Skeletal muscle tissue (tissue), 4 donors: ENCODE data around the gene VIT. TPM values are rescaled to one million over a fixed set of nuclear protein-coding genes. Genes with fewer than 3 reads are reported as not detected.

ENCODE experiments used
- H3K27ac ChIP-seq: one replicate; pipeline ENCODE4 v1.7.0; 2013; ENCODE audit warnings: mild to moderate bottlenecking, low read depth, low read length, inconsistent platforms
- H3K27me3 ChIP-seq, 3 donors: one replicate each; pipeline ENCODE4 v1.7.0; 2013; ENCODE audit warnings: low read length in 3 of 3; ENCODE audit not compliant: control insufficient read depth in 3 of 3, insufficient read depth in 3 of 3
- H3K36me3 ChIP-seq, 3 donors: one replicate each; pipeline ENCODE4 v1.7.0; 2013; ENCODE audit warnings: low read length in 3 of 3; ENCODE audit not compliant: control insufficient read depth in 3 of 3, insufficient read depth in 3 of 3
- H3K4me1 ChIP-seq, 3 donors: one replicate each; pipeline ENCODE4 v1.7.0; 2013; ENCODE audit warnings: low read length in 3 of 3, mild to moderate bottlenecking in 3 of 3; ENCODE audit not compliant: control insufficient read depth in 3 of 3, insufficient read depth in 3 of 3
- H3K4me3 ChIP-seq, 3 donors: one replicate each; pipeline ENCODE4 v1.7.0; 2013; ENCODE audit warnings: low read length in 3 of 3
- H3K9ac ChIP-seq, 3 donors: one replicate each; pipeline ENCODE4 v1.7.0; 2013; ENCODE audit warnings: low read length in 3 of 3, mild to moderate bottlenecking in 3 of 3, moderate library complexity in 2 of 3, low read depth in 1 of 3
- H3K9me3 ChIP-seq, 3 donors: one replicate each; pipeline ENCODE4 v1.7.0; 2013; ENCODE audit warnings: low read length in 3 of 3; ENCODE audit not compliant: control insufficient read depth in 3 of 3
- total RNA-seq: library from RNA; depleted of rRNA; stranded (reverse); fragments of >200 nt; gene quantifications from one replicate; pipeline ENCODE4 v1.2.3, GENCODE V29; 2014
- donor health status: Osteomylitis.

The VIT gene
- total RNA-seq, 1 donor from 2014 or later = 6.8 TPM

DNA sequence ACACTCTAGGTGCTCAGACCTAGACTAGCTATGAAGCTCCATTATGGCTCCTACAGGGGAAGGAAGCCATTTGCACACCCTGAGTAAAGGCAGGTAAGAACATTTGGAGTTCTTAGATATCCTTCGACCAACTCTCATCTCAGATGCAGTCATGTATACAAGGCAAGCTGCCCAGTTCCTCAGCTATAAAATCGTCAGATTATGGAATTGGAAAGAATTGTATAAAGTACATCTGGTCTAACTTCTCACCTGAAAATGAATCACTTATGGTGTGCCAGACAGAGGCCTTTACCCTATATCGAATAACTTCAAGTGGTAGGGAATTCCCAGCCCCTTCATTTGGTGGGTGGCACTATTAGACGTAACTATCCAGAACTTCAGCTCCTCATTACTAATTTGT lies 79.3 kb downstream of the VIT start:
- Histone ChIP-seq H3K36me3 (no peaks in the 10 kb centered on the region), H3K4me1 (peaks cover 0 to 3% (median 0%) of the 10 kb centered on the region in 3 donors), H3K4me3 (no peak overlapping the region), H3K9ac (no peak overlapping the region), H3K27me3 (peaks cover 0 to 2% (median 0%) of the 10 kb centered on the region in 3 donors), H3K9me3 (no peaks in the 10 kb centered on the region), H3K27ac (no peak overlapping the region)

DNA sequence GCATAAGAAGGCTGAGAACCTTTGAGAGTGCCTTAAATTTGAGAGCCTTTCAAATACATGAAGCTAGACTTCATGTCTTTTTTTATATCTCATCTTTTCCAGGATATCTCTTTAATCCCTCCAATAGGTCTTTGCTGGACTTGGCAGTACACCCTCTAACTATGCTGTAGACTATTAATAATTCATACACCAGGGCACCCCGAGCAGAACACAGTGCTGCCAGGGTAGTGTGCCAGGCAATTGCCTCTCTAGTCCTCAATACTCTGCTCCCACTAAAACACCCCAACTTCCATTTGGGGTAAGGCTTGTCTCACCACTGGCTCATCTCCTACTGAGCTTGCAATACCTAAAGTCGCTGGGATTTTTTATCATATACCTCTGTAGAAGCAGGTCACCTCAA lies 80.8 kb downstream of the VIT start:
- Histone ChIP-seq H3K9ac (no peak overlapping the region), H3K9me3 (no peaks in the 10 kb centered on the region), H3K4me1 (peaks cover 0 to 3% (median 0%) of the 10 kb centered on the region in 3 donors)

DNA sequence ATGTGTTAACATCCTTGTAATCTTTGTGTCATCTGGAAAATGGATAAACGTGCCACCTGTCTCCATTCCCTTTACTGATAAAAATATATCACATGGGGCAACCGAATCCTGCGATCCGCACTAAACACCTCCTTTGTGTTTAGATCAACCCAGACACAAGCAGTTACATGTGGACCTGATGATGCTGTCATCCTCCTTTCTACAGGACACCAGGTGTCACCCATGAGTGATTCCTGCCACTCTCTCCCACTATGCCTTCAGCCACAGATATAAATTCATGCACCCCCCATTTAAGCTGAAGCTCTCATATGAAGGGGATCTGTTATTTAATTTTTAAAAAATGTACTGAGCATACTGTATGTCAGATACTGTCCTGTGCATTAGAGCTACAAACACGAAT lies 81.3 kb downstream of the VIT start:
- no peaks in the 10 kb centered on the region for H3K36me3 ChIP-seq
- no peak overlapping the region for H3K9ac ChIP-seq
- no peak overlapping the region for H3K4me3 ChIP-seq
- H3K4me1 ChIP-seq = peaks cover 0 to 7% (median 0%) of the 10 kb centered on the region in 3 donors
- H3K27me3 ChIP-seq = peaks cover 0 to 2% (median 0%) of the 10 kb centered on the region in 3 donors
- H3K9me3 ChIP-seq = no peaks in the 10 kb centered on the region
- no peak overlapping the region for H3K27ac ChIP-seq

More for the DNA sequence above, 80.8 kb downstream of the VIT start:
- H3K4me3 ChIP-seq = no peak overlapping the region
- H3K27ac ChIP-seq = no peak overlapping the region
- no peaks in the 10 kb centered on the region for H3K36me3 ChIP-seq
- peaks cover 0 to 2% (median 0%) of the 10 kb centered on the region in 3 donors for H3K27me3 ChIP-seq

GRCh38 chr2:36779462-36779861 lies 83.0 kb downstream of the VIT start:
- Histone ChIP-seq H3K36me3 (no peaks in the 10 kb centered on the region), H3K27ac (no peak overlapping the region), H3K9ac (no peak overlapping the region), H3K4me1 (peaks cover 0 to 7% (median 0%) of the 10 kb centered on the region in 3 donors), H3K9me3 (no peaks in the 10 kb centered on the region), H3K27me3 (peaks cover 0 to 2% (median 0%) of the 10 kb centered on the region in 3 donors), H3K4me3 (no peak overlapping the region)

- H3K4me1 ChIP-seq = peaks cover 0 to 7% (median 0%) of the 10 kb centered on the region in 3 donors
- H3K27ac ChIP-seq = no peak overlapping the region
- H3K36me3 ChIP-seq = no peaks in the 10 kb centered on the region
- no peak overlapping the region for H3K4me3 ChIP-seq
- no peaks in the 10 kb centered on the region for H3K9me3 ChIP-seq
- peaks cover 0 to 2% (median 0%) of the 10 kb centered on the region in 3 donors for H3K27me3 ChIP-seq
- peak overlapping the region in 1 of 3 donors; percentile 26 for H3K9ac ChIP-seq
Observed at GRCh38 chr2:36780231-36780839, 83.8 kb downstream of the VIT start.

DNA sequence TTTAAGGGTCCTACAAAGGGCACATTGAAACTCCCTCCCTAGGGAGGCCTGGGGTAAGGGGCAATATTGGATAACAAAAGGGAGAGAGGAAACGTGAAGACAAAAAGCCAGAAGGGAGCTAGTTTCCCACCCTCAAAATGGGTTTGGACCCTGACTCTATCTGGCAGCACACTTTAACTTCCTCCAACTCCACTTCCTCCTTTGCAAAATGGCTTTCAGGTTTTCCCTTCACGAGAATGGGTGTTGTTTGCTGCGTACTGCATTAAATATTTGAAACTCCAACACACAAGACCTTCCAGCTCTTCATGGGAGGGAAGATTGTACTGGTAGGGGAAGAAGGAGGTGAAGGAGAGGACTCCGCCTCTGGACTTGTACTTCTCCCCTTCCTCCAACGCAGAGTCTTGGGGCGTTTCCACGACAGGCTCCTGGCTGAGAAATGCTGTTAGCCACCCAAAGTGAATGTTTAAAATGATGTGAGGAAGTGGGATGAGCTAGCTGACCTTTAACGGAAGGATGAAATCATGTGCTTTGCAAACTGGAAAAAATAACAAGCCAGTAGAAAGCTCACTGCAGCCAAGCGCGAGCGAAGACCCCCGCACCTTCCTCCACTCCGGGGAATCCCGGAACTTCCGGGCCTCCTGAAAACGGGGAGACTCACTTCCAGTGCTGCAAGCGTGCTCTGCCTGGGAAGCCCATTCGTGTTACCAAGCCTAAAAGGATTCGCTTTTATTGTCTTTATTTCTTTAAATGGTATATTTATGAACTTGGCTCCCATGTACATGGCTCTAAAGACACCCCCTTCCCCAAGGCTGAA lies 85.6 kb downstream of the VIT start:
- no peak overlapping the region for H3K9ac ChIP-seq
- H3K27me3 ChIP-seq = peaks cover 0 to 2% (median 0%) of the 10 kb centered on the region in 3 donors
- H3K9me3 ChIP-seq = no peaks in the 10 kb centered on the region
- H3K4me3 ChIP-seq = peak overlapping the region in 1 of 3 donors; percentile 33
- no peak overlapping the region for H3K27ac ChIP-seq
- no peaks in the 10 kb centered on the region for H3K36me3 ChIP-seq
- peaks cover 0 to 7% (median 0%) of the 10 kb centered on the region in 3 donors for H3K4me1 ChIP-seq

- peaks cover 0 to 2% (median 0%) of the 10 kb centered on the region in 3 donors for H3K36me3 ChIP-seq
- no peaks in the 10 kb centered on the region for H3K9me3 ChIP-seq
- no peak overlapping the region for H3K9ac ChIP-seq
- H3K4me3 ChIP-seq = no peak overlapping the region
- H3K4me1 ChIP-seq = peaks cover 0 to 7% (median 0%) of the 10 kb centered on the region in 3 donors
- H3K27me3 ChIP-seq = peaks cover 0 to 2% (median 0%) of the 10 kb centered on the region in 3 donors
- H3K27ac ChIP-seq = no peak overlapping the region
Observed at GRCh38 chr2:36783246-36783645, 86.7 kb downstream of the VIT start.

- Histone ChIP-seq H3K9ac (no peak overlapping the region), H3K27ac (no peak overlapping the region), H3K4me3 (no peak overlapping the region)
Observed at GRCh38 chr2:36785179-36785795, 88.8 kb downstream of the VIT start.

DNA sequence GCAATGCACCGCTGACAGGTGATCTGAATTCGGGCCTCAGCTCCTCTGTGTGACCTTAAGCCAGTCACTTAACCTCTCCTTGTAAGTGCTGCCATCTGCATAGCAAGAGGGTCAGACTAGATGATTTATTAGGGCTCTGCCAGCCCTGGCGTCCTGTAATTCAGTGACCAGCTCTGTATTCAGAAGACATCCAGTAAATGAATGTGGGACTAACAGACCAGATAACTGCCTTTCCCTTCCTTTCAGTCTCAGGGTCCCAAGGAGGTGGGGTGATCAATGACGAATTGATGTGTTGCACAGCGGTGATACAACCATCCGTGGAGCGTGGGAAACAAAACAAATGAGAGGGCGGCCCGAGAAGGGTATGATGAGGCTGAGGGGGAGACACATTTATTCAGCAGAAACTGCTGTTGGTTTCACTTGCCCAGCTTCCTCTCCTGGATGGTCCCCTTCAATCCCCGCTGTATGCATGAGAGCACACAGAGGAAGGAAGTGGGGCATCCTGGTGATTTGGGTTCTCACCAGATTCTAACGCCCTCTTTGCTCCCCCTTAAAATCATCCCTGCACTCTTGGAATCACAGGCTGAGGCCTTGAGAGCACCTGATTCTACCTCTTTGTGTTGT lies 92.8 kb downstream of the VIT start:
- H3K9me3 ChIP-seq = no peaks in the 10 kb centered on the region
- H3K27me3 ChIP-seq = no peaks in the 10 kb centered on the region
- peaks cover 0 to 2% (median 2%) of the 10 kb centered on the region in 3 donors for H3K36me3 ChIP-seq
- H3K4me1 ChIP-seq = no peaks in the 10 kb centered on the region
- no peak overlapping the region for H3K9ac ChIP-seq
- no peak overlapping the region for H3K4me3 ChIP-seq
- no peak overlapping the region for H3K27ac ChIP-seq

More at GRCh38 chr2:36785179-36785795, 88.8 kb downstream of the VIT start:
- H3K36me3 ChIP-seq = peaks cover 0 to 2% (median 0%) of the 10 kb centered on the region in 3 donors
- no peaks in the 10 kb centered on the region for H3K27me3 ChIP-seq
- peaks cover 0 to 4% (median 0%) of the 10 kb centered on the region in 3 donors for H3K4me1 ChIP-seq
- no peaks in the 10 kb centered on the region for H3K9me3 ChIP-seq
